Neural cell (in vitro differentiated cells): ENCODE measurements around the gene MGAT5B. TPM values are rescaled to one million over a fixed set of nuclear protein-coding genes. Genes with fewer than 3 reads are reported as not detected.

Experiments
- H2AFZ ChIP-seq: fragments of 200-600, 300-800 bp; sonication (generic), shearing (Covaris generic); 2 replicates; pipeline ENCODE4 v1.6.0; 2014; ENCODE audit warnings: low read depth, mild to moderate bottlenecking, antibody characterized with exemption, low read length, moderate library complexity
- H3F3A ChIP-seq: fragments of 200-600 bp; shearing (Covaris generic); 2 replicates; pipeline ENCODE4 v1.6.1; 2016; ENCODE audit warnings: mild to moderate bottlenecking, moderate library complexity, mixed read lengths, antibody characterized with exemption, low read length; ENCODE audit not compliant: insufficient read depth, poor library complexity, severe bottlenecking
- H3K27ac ChIP-seq: fragments of 200-600, 300-800 bp; sonication (generic), shearing (Covaris generic); 2 replicates; pipeline ENCODE4 v1.5.1; 2014; ENCODE audit warnings: mild to moderate bottlenecking, low read length, moderate library complexity
- H3K27me3 ChIP-seq: fragments of 300-800, 200-600 bp; sonication (generic), shearing (Covaris generic); 2 replicates; pipeline ENCODE4 v1.6.0; 2014; ENCODE audit warnings: mild to moderate bottlenecking, low read depth, low read length, moderate library complexity; ENCODE audit not compliant: insufficient read depth
- H3K36me3 ChIP-seq: fragments of 300-800, 200-600 bp; sonication (generic), shearing (Covaris generic); 2 replicates; pipeline ENCODE4 v1.5.1; 2014; ENCODE audit warnings: mild to moderate bottlenecking, antibody characterized with exemption, low read length, moderate library complexity; ENCODE audit not compliant: insufficient read depth
- H3K4me2 ChIP-seq: fragments of 300-800, 200-600 bp; sonication (generic), shearing (Covaris generic); 2 replicates; pipeline ENCODE4 v1.6.0; 2014; ENCODE audit warnings: mild to moderate bottlenecking, low read length
- H3K4me3 ChIP-seq: fragments of 300-800, 200-600 bp; sonication (generic), shearing (Covaris generic); 2 replicates; pipeline ENCODE4 v1.5.1; 2014; ENCODE audit warnings: mild to moderate bottlenecking, low read length, moderate library complexity
- H3K79me2 ChIP-seq: fragments of 200-600 bp; shearing (Covaris generic); replicated peaks from 2 replicates; pipeline ENCODE4 v1.6.0; 2014; ENCODE audit warnings: mild to moderate bottlenecking, low read length, moderate library complexity; ENCODE audit not compliant: insufficient read depth
- H3K9ac ChIP-seq: fragments of 300-800, 200-600 bp; sonication (generic), shearing (Covaris generic); 2 replicates; pipeline ENCODE4 v1.6.1; 2016; ENCODE audit warnings: mild to moderate bottlenecking, low read length, mixed read lengths
- H3K9me2 ChIP-seq: fragments of 200-600 bp; shearing (Covaris generic); 2 replicates; pipeline ENCODE4 v1.6.1; 2016; ENCODE audit warnings: mild to moderate bottlenecking, low read length, mixed read lengths; ENCODE audit not compliant: insufficient read depth
- H3K9me3 ChIP-seq: fragments of 200-600, 300-800 bp; sonication (generic), shearing (Covaris generic); 2 replicates; pipeline ENCODE4 v1.6.1; 2016; ENCODE audit warnings: mild to moderate bottlenecking, mixed run types, low read length, moderate library complexity, mixed read lengths
- H4K20me1 ChIP-seq: fragments of 200-600 bp; shearing (Covaris generic); 2 replicates; pipeline ENCODE4 v1.6.1; 2016; ENCODE audit warnings: mild to moderate bottlenecking, mixed run types; ENCODE audit not compliant: insufficient read depth
- CTCF ChIP-seq: fragments of 450-650 bp; IDR thresholded peaks from 2 replicates; pipeline ENCODE4 v1.5.1; 2014; ENCODE audit warnings: antibody characterized with exemption, mild to moderate bottlenecking, moderate library complexity; ENCODE audit not compliant: poor library complexity, severe bottlenecking
- EP300 ChIP-seq: fragments of 450-650 bp; conservative IDR thresholded peaks from 2 replicates; pipeline ENCODE4 v1.6.1; 2014; ENCODE audit warnings: antibody characterized with exemption, mild to moderate bottlenecking, moderate library complexity; ENCODE audit not compliant: poor library complexity, severe bottlenecking
- EZH2 ChIP-seq: fragments of 200-600, 300-800 bp; shearing (Covaris generic), sonication (generic); IDR thresholded peaks from 2 replicates; pipeline ENCODE4 v1.6.1; 2014; ENCODE audit warnings: antibody characterized with exemption, low read length, borderline replicate concordance, mild to moderate bottlenecking; ENCODE audit not compliant: insufficient read depth, poor library complexity, severe bottlenecking
- MXI1 ChIP-seq: fragments of 450-650 bp; conservative IDR thresholded peaks from 2 replicates; pipeline ENCODE4 v1.6.1; 2014; ENCODE audit warnings: antibody characterized with exemption, mild to moderate bottlenecking; ENCODE audit not compliant: poor library complexity, severe bottlenecking
- POLR2AphosphoS5 ChIP-seq: IDR thresholded peaks from 2 replicates; pipeline ENCODE4 v1.6.1; 2012
- RAD21 ChIP-seq: fragments of 450-650 bp; conservative IDR thresholded peaks from 2 replicates; pipeline ENCODE4 v1.6.1; 2014; ENCODE audit warnings: antibody characterized with exemption, mild to moderate bottlenecking, moderate library complexity
- SMC3 ChIP-seq: fragments of 450-650 bp; conservative IDR thresholded peaks from 2 replicates; pipeline ENCODE4 v1.6.1; 2014; ENCODE audit warnings: antibody characterized with exemption, mild to moderate bottlenecking, moderate library complexity; ENCODE audit not compliant: poor library complexity
- TAF1 ChIP-seq: IDR thresholded peaks from 2 replicates; pipeline ENCODE4 v1.6.1; 2012; ENCODE audit warnings: low read depth
- polyA plus RNA-seq: library from polyadenylated mRNA; depleted of rRNA; stranded (reverse); fragments of >200 nt; gene quantifications from 2 replicates; pipeline ENCODE4 v1.2.3, GENCODE V29; 2014
- TF ChIP-seq, protein P1 (sequence below): IDR thresholded peaks from 2 replicates; pipeline ENCODE4 v1.6.1; 2012; ENCODE audit warnings: borderline replicate concordance

MGAT5B gene
- polyA plus RNA-seq, 1 donor from 2014 or later: 8.8 TPM

GRCh38 chr17:76881966-76882365 is 13.8 kb downstream of the MGAT5B start:
- H3K4me2 ChIP-seq: no peak overlapping the region
- no peaks in the 10 kb centered on the region for H3F3A ChIP-seq
- H3K9me2 ChIP-seq: no peaks in the 10 kb centered on the region
- H3K27me3 ChIP-seq: no peaks in the 10 kb centered on the region
- H3K4me3 ChIP-seq: no peak overlapping the region
- TF ChIP-seq SMC3 (no peak), EZH2 (no peak), POLR2AphosphoS5 (no peak), EP300 (no peak), TAF1 (no peak), CTCF (no peak), MXI1 (no peak), RAD21 (no peak)
- TF ChIP-seq, protein P1, sequence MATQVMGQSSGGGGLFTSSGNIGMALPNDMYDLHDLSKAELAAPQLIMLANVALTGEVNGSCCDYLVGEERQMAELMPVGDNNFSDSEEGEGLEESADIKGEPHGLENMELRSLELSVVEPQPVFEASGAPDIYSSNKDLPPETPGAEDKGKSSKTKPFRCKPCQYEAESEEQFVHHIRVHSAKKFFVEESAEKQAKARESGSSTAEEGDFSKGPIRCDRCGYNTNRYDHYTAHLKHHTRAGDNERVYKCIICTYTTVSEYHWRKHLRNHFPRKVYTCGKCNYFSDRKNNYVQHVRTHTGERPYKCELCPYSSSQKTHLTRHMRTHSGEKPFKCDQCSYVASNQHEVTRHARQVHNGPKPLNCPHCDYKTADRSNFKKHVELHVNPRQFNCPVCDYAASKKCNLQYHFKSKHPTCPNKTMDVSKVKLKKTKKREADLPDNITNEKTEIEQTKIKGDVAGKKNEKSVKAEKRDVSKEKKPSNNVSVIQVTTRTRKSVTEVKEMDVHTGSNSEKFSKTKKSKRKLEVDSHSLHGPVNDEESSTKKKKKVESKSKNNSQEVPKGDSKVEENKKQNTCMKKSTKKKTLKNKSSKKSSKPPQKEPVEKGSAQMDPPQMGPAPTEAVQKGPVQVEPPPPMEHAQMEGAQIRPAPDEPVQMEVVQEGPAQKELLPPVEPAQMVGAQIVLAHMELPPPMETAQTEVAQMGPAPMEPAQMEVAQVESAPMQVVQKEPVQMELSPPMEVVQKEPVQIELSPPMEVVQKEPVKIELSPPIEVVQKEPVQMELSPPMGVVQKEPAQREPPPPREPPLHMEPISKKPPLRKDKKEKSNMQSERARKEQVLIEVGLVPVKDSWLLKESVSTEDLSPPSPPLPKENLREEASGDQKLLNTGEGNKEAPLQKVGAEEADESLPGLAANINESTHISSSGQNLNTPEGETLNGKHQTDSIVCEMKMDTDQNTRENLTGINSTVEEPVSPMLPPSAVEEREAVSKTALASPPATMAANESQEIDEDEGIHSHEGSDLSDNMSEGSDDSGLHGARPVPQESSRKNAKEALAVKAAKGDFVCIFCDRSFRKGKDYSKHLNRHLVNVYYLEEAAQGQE: no peak
- H3K36me3 ChIP-seq: no peaks in the 10 kb centered on the region
- H3K79me2 ChIP-seq: no peaks in the 10 kb centered on the region
- H3K27ac ChIP-seq: no peak overlapping the region
- H3K9ac ChIP-seq: no peak overlapping the region
- no peak overlapping the region for H2AFZ ChIP-seq
- H3K9me3 ChIP-seq: no peaks in the 10 kb centered on the region
- H4K20me1 ChIP-seq: no peaks in the 10 kb centered on the region

DNA sequence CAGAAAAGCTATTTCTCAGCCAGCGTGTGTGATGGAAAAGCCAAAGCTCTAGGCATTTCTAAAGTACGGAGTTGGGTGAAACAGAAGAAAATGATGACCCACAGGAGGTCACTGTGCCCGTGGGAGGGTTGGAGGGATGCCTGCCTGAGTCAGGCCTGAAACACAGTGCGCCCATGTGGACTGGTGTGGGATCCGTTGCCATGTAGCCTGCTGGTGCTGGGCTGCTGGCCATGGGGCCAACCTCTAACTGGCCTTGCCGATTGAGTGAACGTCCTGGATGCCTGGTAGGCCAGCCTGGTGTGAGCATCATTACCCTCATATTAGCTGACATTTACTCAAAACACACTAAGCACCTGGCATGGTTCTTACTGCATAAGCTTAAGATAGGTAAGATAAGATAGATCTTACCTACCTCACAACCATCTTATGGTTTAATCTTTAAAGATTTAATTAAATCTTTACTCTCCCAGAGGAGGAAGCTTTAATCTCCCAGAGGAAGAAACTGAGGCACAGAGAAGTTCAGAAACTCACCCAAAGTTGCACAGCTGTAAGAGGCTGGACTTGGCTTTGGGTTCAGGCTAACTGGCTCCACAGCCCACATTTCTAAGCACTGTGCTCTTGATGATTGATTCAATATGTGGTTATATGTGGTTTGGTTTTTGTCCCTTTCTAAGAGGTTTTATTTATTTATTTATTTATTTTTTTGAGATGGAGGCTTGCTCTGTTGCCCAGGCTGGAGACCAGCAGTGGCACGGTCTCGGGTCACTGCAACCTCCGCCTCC is 15.7 kb downstream of the MGAT5B start:
- no peak overlapping the region for H3K27ac ChIP-seq
- H3K36me3 ChIP-seq: no peaks in the 10 kb centered on the region
- H3K4me3 ChIP-seq: no peak overlapping the region
- no peak overlapping the region for H2AFZ ChIP-seq
- H3K27me3 ChIP-seq: no peaks in the 10 kb centered on the region
- no peaks in the 10 kb centered on the region for H3K9me3 ChIP-seq
- no peak overlapping the region for H3K9ac ChIP-seq
- H3K4me2 ChIP-seq: no peak overlapping the region
- H4K20me1 ChIP-seq: no peaks in the 10 kb centered on the region
- H3K79me2 ChIP-seq: no peaks in the 10 kb centered on the region
- H3K9me2 ChIP-seq: no peaks in the 10 kb centered on the region
- no peaks in the 10 kb centered on the region for H3F3A ChIP-seq
- TF ChIP-seq RAD21 (no peak), EZH2 (no peak), POLR2AphosphoS5 (no peak), MXI1 (no peak), EP300 (no peak), TAF1 (no peak), CTCF (no peak)
- TF ChIP-seq, protein P1: no peak
